PC-3 (cell line): ENCODE measurements around the gene CCM2.

ENCODE experiments used
- CTCF ChIP-seq: fragments of 300-600 bp; sonication (generic); conservative IDR thresholded peaks from 2 replicates; pipeline ENCODE4 v1.5.1; 2017; ENCODE audit warnings: antibody characterized with exemption, low read depth, mild to moderate bottlenecking, low read length
- EZH2 ChIP-seq: fragments of 300-600 bp; sonication (generic); IDR thresholded peaks from one replicate; pipeline ENCODE4 v1.6.1; 2017; ENCODE audit warnings: antibody characterized with exemption, mild to moderate bottlenecking, low read length; ENCODE audit not compliant: unreplicated experiment

- no peak for TF ChIP-seq CTCF
- TF ChIP-seq EZH2: no peak
Observed at GRCh38 chr7:44958645-44959344, 41.2 kb upstream of the CCM2 start.
